ENCODE results near the gene CAPNS1. TPM values are rescaled to one million over a fixed set of nuclear protein-coding genes. Genes with fewer than 3 reads are reported as not detected.

Gene CAPNS1
- total and polyA plus RNA-seq, 2 of the 13 experiments (the other 11 are each of a cell fraction or from before 2014, with no cell fraction given): 322 to 526 TPM

- TF ChIP-seq ZNF772 (CRISPR knock-in tag; IDR thresholded peaks at IDR 0.05): peak; percentile 79; the same call in 1 of the 2 replicates
- no peak for TF ChIP-seq ZBTB26 (CRISPR knock-in tag; IDR thresholded peaks at IDR 0.05; ENCODE audit: borderline replicate concordance)
- peak; percentile 59; the same call in 1 of the 2 replicates for TF ChIP-seq KDM3A (CRISPR knock-in tag; IDR thresholded peaks at IDR 0.05; ENCODE audit: low read depth)
- TF ChIP-seq ZNF256 (CRISPR knock-in tag; conservative IDR thresholded peaks at IDR 0.05): no peak
- peak in 1 of 2 experiments; percentile 82; a peak in 2 of 4 replicates for TF ChIP-seq KLF16 (CRISPR knock-in tag; IDR thresholded peaks at IDR 0.05)
- peak; percentile 76; the same call in 1 of the 2 replicates for TF ChIP-seq ZMAT3 (CRISPR knock-in tag; conservative IDR thresholded peaks at IDR 0.05)
- peak; percentile 89; the same call in 1 of the 2 replicates for TF ChIP-seq ZNF546 (CRISPR knock-in tag; conservative IDR thresholded peaks at IDR 0.05)
- TF ChIP-seq HNRNPL (IDR thresholded peaks at IDR 0.05; ENCODE audit: low read depth, low read length): peak; percentile 67; the same call in 1 of the 2 replicates
- no peak for TF ChIP-seq ONECUT2 (CRISPR knock-in tag; IDR thresholded peaks at IDR 0.05)
- TF ChIP-seq, protein P1, sequence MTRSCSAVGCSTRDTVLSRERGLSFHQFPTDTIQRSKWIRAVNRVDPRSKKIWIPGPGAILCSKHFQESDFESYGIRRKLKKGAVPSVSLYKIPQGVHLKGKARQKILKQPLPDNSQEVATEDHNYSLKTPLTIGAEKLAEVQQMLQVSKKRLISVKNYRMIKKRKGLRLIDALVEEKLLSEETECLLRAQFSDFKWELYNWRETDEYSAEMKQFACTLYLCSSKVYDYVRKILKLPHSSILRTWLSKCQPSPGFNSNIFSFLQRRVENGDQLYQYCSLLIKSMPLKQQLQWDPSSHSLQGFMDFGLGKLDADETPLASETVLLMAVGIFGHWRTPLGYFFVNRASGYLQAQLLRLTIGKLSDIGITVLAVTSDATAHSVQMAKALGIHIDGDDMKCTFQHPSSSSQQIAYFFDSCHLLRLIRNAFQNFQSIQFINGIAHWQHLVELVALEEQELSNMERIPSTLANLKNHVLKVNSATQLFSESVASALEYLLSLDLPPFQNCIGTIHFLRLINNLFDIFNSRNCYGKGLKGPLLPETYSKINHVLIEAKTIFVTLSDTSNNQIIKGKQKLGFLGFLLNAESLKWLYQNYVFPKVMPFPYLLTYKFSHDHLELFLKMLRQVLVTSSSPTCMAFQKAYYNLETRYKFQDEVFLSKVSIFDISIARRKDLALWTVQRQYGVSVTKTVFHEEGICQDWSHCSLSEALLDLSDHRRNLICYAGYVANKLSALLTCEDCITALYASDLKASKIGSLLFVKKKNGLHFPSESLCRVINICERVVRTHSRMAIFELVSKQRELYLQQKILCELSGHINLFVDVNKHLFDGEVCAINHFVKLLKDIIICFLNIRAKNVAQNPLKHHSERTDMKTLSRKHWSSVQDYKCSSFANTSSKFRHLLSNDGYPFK (CRISPR knock-in tag; IDR thresholded peaks at IDR 0.05; ENCODE audit: borderline replicate concordance): no peak
- peak; percentile 56; the same call in 1 of the 2 replicates for TF ChIP-seq ZSCAN21 (CRISPR knock-in tag; IDR thresholded peaks at IDR 0.05; ENCODE audit: borderline replicate concordance)
- peak; percentile 94 for TF ChIP-seq ARID4A (CRISPR knock-in tag; IDR thresholded peaks at IDR 0.05; ENCODE audit: borderline replicate concordance)
- no peak for TF ChIP-seq ZNF777 (CRISPR knock-in tag; IDR thresholded peaks at IDR 0.05)
- TF ChIP-seq LCORL (IDR thresholded peaks at IDR 0.05): no peak
- TF ChIP-seq LCORL (CRISPR knock-in tag; IDR thresholded peaks at IDR 0.05): peak; percentile 95
- peak; percentile 91 for TF ChIP-seq DMAP1 (CRISPR knock-in tag; IDR thresholded peaks at IDR 0.05)
- peak; percentile 79 for TF ChIP-seq HMG20B (CRISPR knock-in tag; conservative IDR thresholded peaks at IDR 0.05)
- peak; percentile 80 for TF ChIP-seq ATF2 (CRISPR knock-in tag; IDR thresholded peaks at IDR 0.05)
- TF ChIP-seq NRL (CRISPR knock-in tag; IDR thresholded peaks at IDR 0.05; ENCODE audit: borderline replicate concordance): no peak; the same call in 1 of the 2 replicates
These were observed 19.5 kb upstream of the CAPNS1 start (continued) for GRCh38 chr19:36120092-36120983.

Data from HepG2 (cell line).